ENCODE data around the gene MKLN1. TPM values are rescaled to one million over a fixed set of nuclear protein-coding genes. Genes with fewer than 3 reads are reported as not detected.

Gene MKLN1
- total and polyA plus RNA-seq, 10 of the 15 experiments (the other 5 are each of a cell fraction or from before 2014, with no cell fraction given), result 13.6 to 55.8 (median 29.3) TPM

DNA sequence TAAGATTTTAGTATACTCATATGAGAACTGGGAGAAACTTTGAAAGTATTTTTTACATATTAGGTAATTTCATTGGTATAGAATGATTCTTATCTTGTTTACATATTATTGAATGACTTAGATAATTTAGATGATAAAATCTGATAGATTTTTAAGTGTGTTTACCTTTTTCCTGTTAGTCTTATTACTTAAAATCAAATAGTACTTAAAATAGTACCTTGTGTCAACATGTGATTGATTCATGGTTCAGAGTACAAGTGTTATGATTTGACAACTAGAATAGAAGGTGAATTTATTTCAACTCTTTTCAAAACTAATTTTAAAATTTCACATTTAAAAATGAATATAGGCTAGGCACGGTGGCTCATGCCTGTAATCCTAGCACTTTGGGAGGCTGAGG, 4.1 kb downstream of the MKLN1 start:
- Histone ChIP-seq H3K9me3 (replicated peaks; ENCODE audit: control insufficient read depth, insufficient read depth, low read length) (peaks cover 15% of the 10 kb centered on the region), H3K9ac (ENCODE audit: control insufficient read depth, insufficient read depth, low read length) (no peak overlapping the region), H3K4me2 (ENCODE audit: control insufficient read depth, insufficient read depth) (peak overlapping the region; percentile 44; the same call in 1 of the 2 replicates), H3K27ac (ENCODE audit: control insufficient read depth, insufficient read depth) (no peak overlapping the region), H3K79me2 (ENCODE audit: control insufficient read depth, insufficient read depth, low read length) (peaks cover 90% of the 10 kb centered on the region), H2AFZ (ENCODE audit: control insufficient read depth, low read depth, low read length) (no peak overlapping the region), H3K27me3 (replicated peaks in 1 of 2; ENCODE audit: control insufficient read depth in 2 of 2, insufficient read depth in 2 of 2, low read length in 1 of 2) (no peaks in the 10 kb centered on the region), H4K20me1 (ENCODE audit: control insufficient read depth, insufficient read depth) (no peaks in the 10 kb centered on the region), H3K36me3 (ENCODE audit: control insufficient read depth in 2 of 2, insufficient read depth in 2 of 2, low read length in 1 of 2) (peaks cover 0 to 4% of the 10 kb centered on the region in 2 experiments; a peak in 1 of 4 replicates), H3K4me1 (ENCODE audit: control insufficient read depth, insufficient read depth, low read length) (0 out of 2 replicates have a peak, but pooled peaks cover 2% of the 10 kb centered on the region), H3K4me3 (0 out of 2 replicates have a peak overlapping the region, but pooled peaks have one; percentile 15)
- ChIA-PET SMC1A (ENCODE audit: uncharacterized antibody, unreplicated experiment) (interaction anchor here (1.0 to 1.2 kb wide), 2 partner anchors 31 to 291 kb away, joined by 3 to 4 read pairs; no protein-coding TSS in a partner anchor), RAD21 (ENCODE audit: unreplicated experiment) (no interaction called here), CTCF (no interaction called here), POLR2A (interaction anchor here (1.0 kb wide), 1 partner anchor 15 kb away, joined by 3 read pairs; no protein-coding TSS in a partner anchor)
- in situ Hi-C loops (cut with MboI) (no loop called here), intact Hi-C loops (cut with micrococcal nuclease; ENCODE audit: unreplicated experiment) (no loop called here)
- no peak for DNase-seq (ENCODE audit: low read depth, low spot score)
- TF ChIP-seq YBX1 (IDR thresholded peaks at IDR 0.05) (no peak), FOS (IDR thresholded peaks at IDR 0.05; ENCODE audit: borderline replicate concordance, extremely low read depth, insufficient read length) (no peak), TCF3 (IDR thresholded peaks at IDR 0.05; ENCODE audit: borderline replicate concordance, insufficient read depth, low read depth, low read length) (no peak), ZNF384 (IDR thresholded peaks at IDR 0.05; ENCODE audit: borderline replicate concordance, low read depth, low read length) (no peak), MTA2 (IDR thresholded peaks at IDR 0.05; ENCODE audit: low read depth) (no peak), SP1 (IDR thresholded peaks at IDR 0.05; ENCODE audit: low read depth, low read length) (no peak), CREM (IDR thresholded peaks at IDR 0.05; ENCODE audit: low read depth) (no peak), SREBF1 (IDR thresholded peaks at IDR 0.05; ENCODE audit: low read length) (no peak), RBBP5 (conservative IDR thresholded peaks at IDR 0.05) (no peak), TCF7 (IDR thresholded peaks at IDR 0.05; ENCODE audit: borderline replicate concordance) (no peak), ZZZ3 (IDR thresholded peaks at IDR 0.05; ENCODE audit: control insufficient read depth, insufficient read length, low read depth) (no peak)
- TF ChIP-seq, protein P1, sequence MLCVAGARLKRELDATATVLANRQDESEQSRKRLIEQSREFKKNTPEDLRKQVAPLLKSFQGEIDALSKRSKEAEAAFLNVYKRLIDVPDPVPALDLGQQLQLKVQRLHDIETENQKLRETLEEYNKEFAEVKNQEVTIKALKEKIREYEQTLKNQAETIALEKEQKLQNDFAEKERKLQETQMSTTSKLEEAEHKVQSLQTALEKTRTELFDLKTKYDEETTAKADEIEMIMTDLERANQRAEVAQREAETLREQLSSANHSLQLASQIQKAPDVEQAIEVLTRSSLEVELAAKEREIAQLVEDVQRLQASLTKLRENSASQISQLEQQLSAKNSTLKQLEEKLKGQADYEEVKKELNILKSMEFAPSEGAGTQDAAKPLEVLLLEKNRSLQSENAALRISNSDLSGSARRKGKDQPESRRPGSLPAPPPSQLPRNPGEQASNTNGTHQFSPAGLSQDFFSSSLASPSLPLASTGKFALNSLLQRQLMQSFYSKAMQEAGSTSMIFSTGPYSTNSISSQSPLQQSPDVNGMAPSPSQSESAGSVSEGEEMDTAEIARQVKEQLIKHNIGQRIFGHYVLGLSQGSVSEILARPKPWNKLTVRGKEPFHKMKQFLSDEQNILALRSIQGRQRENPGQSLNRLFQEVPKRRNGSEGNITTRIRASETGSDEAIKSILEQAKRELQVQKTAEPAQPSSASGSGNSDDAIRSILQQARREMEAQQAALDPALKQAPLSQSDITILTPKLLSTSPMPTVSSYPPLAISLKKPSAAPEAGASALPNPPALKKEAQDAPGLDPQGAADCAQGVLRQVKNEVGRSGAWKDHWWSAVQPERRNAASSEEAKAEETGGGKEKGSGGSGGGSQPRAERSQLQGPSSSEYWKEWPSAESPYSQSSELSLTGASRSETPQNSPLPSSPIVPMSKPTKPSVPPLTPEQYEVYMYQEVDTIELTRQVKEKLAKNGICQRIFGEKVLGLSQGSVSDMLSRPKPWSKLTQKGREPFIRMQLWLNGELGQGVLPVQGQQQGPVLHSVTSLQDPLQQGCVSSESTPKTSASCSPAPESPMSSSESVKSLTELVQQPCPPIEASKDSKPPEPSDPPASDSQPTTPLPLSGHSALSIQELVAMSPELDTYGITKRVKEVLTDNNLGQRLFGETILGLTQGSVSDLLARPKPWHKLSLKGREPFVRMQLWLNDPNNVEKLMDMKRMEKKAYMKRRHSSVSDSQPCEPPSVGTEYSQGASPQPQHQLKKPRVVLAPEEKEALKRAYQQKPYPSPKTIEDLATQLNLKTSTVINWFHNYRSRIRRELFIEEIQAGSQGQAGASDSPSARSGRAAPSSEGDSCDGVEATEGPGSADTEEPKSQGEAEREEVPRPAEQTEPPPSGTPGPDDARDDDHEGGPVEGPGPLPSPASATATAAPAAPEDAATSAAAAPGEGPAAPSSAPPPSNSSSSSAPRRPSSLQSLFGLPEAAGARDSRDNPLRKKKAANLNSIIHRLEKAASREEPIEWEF (IDR thresholded peaks at IDR 0.05; ENCODE audit: insufficient replicate concordance, low read depth, low read length), result no peak
- TF ChIP-seq, protein P2, sequence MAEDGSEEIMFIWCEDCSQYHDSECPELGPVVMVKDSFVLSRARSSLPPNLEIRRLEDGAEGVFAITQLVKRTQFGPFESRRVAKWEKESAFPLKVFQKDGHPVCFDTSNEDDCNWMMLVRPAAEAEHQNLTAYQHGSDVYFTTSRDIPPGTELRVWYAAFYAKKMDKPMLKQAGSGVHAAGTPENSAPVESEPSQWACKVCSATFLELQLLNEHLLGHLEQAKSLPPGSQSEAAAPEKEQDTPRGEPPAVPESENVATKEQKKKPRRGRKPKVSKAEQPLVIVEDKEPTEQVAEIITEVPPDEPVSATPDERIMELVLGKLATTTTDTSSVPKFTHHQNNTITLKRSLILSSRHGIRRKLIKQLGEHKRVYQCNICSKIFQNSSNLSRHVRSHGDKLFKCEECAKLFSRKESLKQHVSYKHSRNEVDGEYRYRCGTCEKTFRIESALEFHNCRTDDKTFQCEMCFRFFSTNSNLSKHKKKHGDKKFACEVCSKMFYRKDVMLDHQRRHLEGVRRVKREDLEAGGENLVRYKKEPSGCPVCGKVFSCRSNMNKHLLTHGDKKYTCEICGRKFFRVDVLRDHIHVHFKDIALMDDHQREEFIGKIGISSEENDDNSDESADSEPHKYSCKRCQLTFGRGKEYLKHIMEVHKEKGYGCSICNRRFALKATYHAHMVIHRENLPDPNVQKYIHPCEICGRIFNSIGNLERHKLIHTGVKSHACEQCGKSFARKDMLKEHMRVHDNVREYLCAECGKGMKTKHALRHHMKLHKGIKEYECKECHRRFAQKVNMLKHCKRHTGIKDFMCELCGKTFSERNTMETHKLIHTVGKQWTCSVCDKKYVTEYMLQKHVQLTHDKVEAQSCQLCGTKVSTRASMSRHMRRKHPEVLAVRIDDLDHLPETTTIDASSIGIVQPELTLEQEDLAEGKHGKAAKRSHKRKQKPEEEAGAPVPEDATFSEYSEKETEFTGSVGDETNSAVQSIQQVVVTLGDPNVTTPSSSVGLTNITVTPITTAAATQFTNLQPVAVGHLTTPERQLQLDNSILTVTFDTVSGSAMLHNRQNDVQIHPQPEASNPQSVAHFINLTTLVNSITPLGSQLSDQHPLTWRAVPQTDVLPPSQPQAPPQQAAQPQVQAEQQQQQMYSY (CRISPR knock-in tag; IDR thresholded peaks at IDR 0.05), result no peak
- TF ChIP-seq, protein P3, sequence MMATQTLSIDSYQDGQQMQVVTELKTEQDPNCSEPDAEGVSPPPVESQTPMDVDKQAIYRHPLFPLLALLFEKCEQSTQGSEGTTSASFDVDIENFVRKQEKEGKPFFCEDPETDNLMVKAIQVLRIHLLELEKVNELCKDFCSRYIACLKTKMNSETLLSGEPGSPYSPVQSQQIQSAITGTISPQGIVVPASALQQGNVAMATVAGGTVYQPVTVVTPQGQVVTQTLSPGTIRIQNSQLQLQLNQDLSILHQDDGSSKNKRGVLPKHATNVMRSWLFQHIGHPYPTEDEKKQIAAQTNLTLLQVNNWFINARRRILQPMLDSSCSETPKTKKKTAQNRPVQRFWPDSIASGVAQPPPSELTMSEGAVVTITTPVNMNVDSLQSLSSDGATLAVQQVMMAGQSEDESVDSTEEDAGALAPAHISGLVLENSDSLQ (IDR thresholded peaks at IDR 0.05), result no peak
- no peak for ATAC-seq
- BruUV-seq (replicated peaks), result no TSS peak
- WGBS (ENCODE audit: insufficient coverage, insufficient replicate concordance, low lambda C conversion rate, missing lambda C conversion rate), result 43% methylated on average over 1 of the region's 1 CpG
- no peak for FAIRE-seq

Measured in GM12878 (cell line).